Activated naive CD8-positive, alpha-beta T cell (primary cell): ENCODE data around the gene NECTIN1.

ENCODE experiments used
- H3K27ac Mint-ChIP-seq: one replicate; pipeline ENCODE4 v1.8.0; 2021; ENCODE audit warnings: mixed read lengths
- H3K27me3 Mint-ChIP-seq: one replicate; pipeline ENCODE4 v1.8.0; 2021; ENCODE audit warnings: mixed read lengths
- H3K36me3 Mint-ChIP-seq: one replicate; pipeline ENCODE4 v1.8.0; 2021; ENCODE audit warnings: mixed read lengths
- H3K4me1 Mint-ChIP-seq: one replicate; pipeline ENCODE4 v1.8.0; 2021; ENCODE audit warnings: low read depth, mixed read lengths
- H3K4me3 Mint-ChIP-seq: one replicate; pipeline ENCODE4 v1.8.0; 2021; ENCODE audit warnings: mild to moderate bottlenecking, mixed read lengths
- H3K9me3 Mint-ChIP-seq: one replicate; pipeline ENCODE4 v1.8.0; 2021; ENCODE audit warnings: low read depth, mixed read lengths

The NECTIN1 gene

DNA sequence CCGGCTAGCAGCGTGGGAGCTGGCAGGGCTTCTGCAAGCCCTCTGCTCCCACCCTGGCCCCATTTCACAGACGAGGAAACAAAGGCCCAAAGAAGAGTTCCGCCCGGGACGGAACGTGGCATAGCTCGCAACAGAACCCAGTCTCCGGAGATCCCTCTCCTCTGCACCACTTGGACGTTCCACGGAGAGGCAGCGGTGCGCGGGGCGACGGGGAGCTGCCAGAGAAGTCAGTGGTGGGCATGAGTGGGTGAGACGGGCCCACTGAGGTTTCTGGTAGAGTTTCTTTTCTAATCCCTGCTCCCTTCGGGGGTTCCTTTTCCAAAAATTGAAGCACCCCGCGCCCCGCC, 554 bp upstream of the NECTIN1 start:
- peak overlapping the region; percentile 79 for H3K4me3 Mint-ChIP-seq
- no peaks in the 10 kb centered on the region for H3K9me3 Mint-ChIP-seq
- no peaks in the 10 kb centered on the region for H3K36me3 Mint-ChIP-seq
- H3K27ac Mint-ChIP-seq, result no peak overlapping the region
- H3K4me1 Mint-ChIP-seq, result peaks cover 16% of the 10 kb centered on the region
- H3K27me3 Mint-ChIP-seq, result peaks cover 14% of the 10 kb centered on the region

GRCh38 chr11:119728211-119728626, 781 bp downstream of the NECTIN1 start:
- peaks cover 10% of the 10 kb centered on the region for H3K27me3 Mint-ChIP-seq

GRCh38 chr11:119727523-119728151, 1.4 kb downstream of the NECTIN1 start:
- H3K4me3 Mint-ChIP-seq, result peak overlapping the region; percentile 92
- H3K27ac Mint-ChIP-seq, result peak overlapping the region; percentile 66
- H3K27me3 Mint-ChIP-seq, result peaks cover 10% of the 10 kb centered on the region
- H3K36me3 Mint-ChIP-seq, result no peaks in the 10 kb centered on the region
- H3K4me1 Mint-ChIP-seq, result peaks cover 16% of the 10 kb centered on the region
- no peaks in the 10 kb centered on the region for H3K9me3 Mint-ChIP-seq

More at GRCh38 chr11:119728211-119728626, 781 bp downstream of the NECTIN1 start:
- H3K4me3 Mint-ChIP-seq, result peak overlapping the region; percentile 92
- H3K4me1 Mint-ChIP-seq, result peaks cover 16% of the 10 kb centered on the region
- H3K27ac Mint-ChIP-seq, result peak overlapping the region; percentile 66
- H3K9me3 Mint-ChIP-seq, result no peaks in the 10 kb centered on the region
- no peaks in the 10 kb centered on the region for H3K36me3 Mint-ChIP-seq

- Mint-ChIP-seq H3K27ac (no peak overlapping the region), H3K9me3 (no peaks in the 10 kb centered on the region), H3K36me3 (no peaks in the 10 kb centered on the region), H3K4me1 (peaks cover 16% of the 10 kb centered on the region), H3K27me3 (peaks cover 11% of the 10 kb centered on the region), H3K4me3 (peak overlapping the region; percentile 69)
Observed at GRCh38 chr11:119726585-119727522, 2.1 kb downstream of the NECTIN1 start.

GRCh38 chr11:119726150-119726553, 2.8 kb downstream of the NECTIN1 start:
- Mint-ChIP-seq H3K27me3 (peaks cover 7% of the 10 kb centered on the region), H3K9me3 (no peaks in the 10 kb centered on the region), H3K36me3 (no peaks in the 10 kb centered on the region), H3K4me1 (peaks cover 16% of the 10 kb centered on the region), H3K27ac (no peak overlapping the region), H3K4me3 (peak overlapping the region; percentile 44)

DNA sequence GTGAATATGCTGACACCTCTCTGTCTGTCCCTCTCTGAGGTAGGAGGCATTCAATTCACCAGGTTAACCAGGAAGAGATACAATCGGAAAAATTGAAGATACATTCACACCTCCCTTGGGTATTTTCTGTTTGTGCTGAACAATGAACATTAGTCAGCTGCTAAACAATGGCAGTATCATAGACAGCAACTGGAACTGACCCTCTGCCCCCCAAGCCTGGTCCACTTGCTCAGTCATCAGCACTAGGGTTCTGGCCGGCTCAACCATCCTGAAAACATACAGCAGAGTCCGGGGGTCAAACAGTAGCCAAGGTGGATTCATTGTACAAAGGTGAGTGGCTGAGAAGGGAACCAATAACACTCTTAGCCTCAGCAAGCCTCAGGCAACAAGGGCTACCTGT, 4.0 kb downstream of the NECTIN1 start:
- Mint-ChIP-seq H3K4me3 (no peak overlapping the region), H3K9me3 (no peaks in the 10 kb centered on the region), H3K4me1 (peaks cover 11% of the 10 kb centered on the region), H3K27me3 (peaks cover 1% of the 10 kb centered on the region), H3K27ac (no peak overlapping the region), H3K36me3 (no peaks in the 10 kb centered on the region)

DNA sequence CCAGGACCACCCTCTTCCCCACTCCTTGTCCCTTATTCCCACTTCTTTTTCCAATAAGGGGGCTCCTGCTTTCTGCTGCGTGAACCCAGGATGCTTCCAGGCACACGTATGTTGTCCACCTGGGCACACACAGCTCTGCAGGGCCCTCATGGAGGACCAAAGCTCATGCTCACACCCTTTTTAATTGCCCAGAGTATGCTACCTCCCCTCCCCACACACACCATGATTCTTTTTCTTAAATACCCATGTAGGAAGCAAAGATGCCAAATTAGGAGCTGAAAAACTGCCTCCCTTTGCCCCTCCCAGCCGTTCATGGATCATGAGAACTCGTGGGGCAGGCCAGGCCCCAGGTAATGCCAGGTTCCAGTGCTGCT, 5.1 kb downstream of the NECTIN1 start:
- H3K4me3 Mint-ChIP-seq, result no peak overlapping the region
- H3K9me3 Mint-ChIP-seq, result no peaks in the 10 kb centered on the region
- peaks cover 8% of the 10 kb centered on the region for H3K4me1 Mint-ChIP-seq
- H3K27me3 Mint-ChIP-seq, result peaks cover 1% of the 10 kb centered on the region
- H3K27ac Mint-ChIP-seq, result no peak overlapping the region
- no peaks in the 10 kb centered on the region for H3K36me3 Mint-ChIP-seq

DNA sequence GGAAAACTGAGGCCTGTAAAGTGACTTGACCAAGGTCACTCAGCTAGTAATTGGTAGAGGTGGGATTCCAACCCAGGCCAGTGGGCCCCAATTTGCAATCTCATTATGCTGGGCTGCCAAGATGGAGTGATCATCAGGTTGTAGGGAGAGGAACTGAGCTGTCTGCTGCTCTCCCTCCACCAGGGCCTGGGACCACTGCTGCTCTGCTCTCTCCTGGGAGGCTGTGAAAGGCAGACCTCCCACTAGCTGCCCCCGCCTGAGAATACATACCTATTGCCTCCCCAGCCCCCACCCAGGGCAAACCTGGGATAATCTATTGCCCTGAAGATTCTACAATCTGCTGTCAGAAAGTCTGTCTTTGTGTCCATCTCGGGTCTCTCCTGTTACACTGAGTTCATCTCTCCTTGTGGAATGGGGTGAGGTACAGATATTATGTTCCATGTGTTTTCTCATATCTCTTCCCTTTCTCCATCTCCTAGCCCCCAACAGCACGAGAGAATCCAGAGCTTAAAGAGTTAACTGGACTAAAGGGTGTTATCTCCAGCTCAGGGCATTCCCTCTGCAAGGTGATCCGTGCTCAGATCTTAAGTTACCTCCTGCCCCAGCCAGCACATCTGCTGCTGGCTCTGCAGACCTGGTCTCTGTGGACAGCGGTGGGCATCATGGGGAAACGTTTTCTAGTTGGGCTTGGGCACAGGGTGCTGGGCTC, 5.6 kb downstream of the NECTIN1 start:
- Mint-ChIP-seq H3K27me3 (peaks cover 1% of the 10 kb centered on the region), H3K9me3 (no peaks in the 10 kb centered on the region), H3K4me1 (peaks cover 8% of the 10 kb centered on the region), H3K27ac (no peak overlapping the region), H3K36me3 (no peaks in the 10 kb centered on the region), H3K4me3 (no peak overlapping the region)

DNA sequence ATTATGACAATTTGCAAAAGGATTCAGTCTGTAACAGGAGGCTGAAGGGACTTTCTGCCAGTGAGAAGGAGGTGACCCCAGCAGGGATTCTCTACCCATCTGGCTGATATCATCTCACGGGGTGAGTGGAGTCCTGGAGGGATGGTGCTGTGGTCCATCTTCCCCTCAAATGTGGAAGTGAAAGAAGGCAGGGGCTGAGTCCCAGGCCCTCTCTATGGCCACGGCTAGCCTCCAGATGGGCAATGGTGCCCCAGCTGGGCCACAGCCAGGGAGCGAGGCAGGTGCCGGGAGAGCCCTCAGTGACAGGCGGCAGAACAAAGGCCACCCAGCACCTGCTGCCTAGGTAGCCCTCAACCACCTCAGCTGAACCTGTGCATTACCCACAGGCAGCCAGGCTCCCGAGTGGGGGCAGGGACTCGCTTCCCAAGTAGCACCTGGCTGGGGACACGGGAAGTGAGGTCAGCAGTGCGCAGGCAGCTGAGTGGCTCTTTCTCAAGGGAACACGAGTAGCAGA, 6.7 kb downstream of the NECTIN1 start:
- Mint-ChIP-seq H3K27me3 (peaks cover 1% of the 10 kb centered on the region), H3K4me1 (peaks cover 3% of the 10 kb centered on the region), H3K36me3 (no peaks in the 10 kb centered on the region), H3K27ac (no peak overlapping the region), H3K9me3 (no peaks in the 10 kb centered on the region), H3K4me3 (no peak overlapping the region)

DNA sequence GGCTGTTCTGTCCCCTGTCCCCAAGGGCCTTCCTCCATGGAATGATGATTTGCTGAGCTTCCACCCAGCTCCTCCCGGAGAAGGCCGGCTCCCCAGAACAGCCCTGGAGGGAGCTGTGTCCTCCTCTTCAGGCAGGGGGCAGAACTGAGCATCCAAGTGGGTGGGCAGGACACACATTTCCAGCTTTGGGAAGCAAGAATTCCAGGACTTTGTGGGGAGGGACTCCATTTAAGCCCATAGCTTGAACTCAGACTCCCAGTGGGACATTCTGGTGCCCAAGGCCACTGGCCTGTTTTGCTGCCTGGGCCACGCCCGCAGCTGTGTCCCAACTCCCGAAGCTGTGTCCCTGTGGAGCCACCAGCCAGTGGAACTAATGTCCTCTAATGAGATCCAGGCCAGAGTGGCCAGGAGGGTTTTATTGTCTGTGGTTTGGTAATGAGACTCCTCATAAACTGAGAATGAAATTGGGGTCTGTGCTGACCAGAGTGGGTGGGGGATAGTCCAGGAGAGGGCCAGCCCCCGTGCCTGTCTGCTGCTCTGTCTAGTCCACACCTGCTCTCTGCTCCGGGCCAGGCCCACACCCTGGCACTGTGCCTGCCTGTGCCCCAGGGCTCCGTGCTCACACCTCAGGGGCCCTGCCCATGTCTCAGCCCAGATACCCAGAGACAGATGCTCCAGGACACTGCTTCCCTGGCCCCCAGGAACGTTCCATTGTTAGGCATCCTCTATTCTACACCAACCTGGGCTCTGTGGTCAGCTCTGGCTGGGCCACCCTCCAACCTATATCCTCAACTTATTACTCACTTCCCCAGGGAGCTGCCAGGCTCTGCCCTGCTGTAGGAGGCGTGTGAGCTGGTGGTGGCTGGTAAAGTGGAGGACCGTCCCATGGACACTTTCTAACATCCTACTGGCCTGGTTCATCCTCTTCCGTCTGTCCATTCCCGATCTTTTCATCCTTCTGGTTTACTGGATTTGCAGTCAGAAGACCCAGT, 7.6 kb downstream of the NECTIN1 start:
- no peaks in the 10 kb centered on the region for H3K36me3 Mint-ChIP-seq
- H3K4me3 Mint-ChIP-seq, result no peak overlapping the region
- no peaks in the 10 kb centered on the region for H3K4me1 Mint-ChIP-seq
- H3K9me3 Mint-ChIP-seq, result no peaks in the 10 kb centered on the region
- no peak overlapping the region for H3K27ac Mint-ChIP-seq
- peaks cover 1% of the 10 kb centered on the region for H3K27me3 Mint-ChIP-seq

- Mint-ChIP-seq H3K27ac (no peak overlapping the region), H3K4me3 (no peak overlapping the region), H3K27me3 (peaks cover 1% of the 10 kb centered on the region), H3K4me1 (no peaks in the 10 kb centered on the region), H3K36me3 (no peaks in the 10 kb centered on the region), H3K9me3 (no peaks in the 10 kb centered on the region)
Observed at GRCh38 chr11:119720311-119720913, 8.6 kb downstream of the NECTIN1 start.

DNA sequence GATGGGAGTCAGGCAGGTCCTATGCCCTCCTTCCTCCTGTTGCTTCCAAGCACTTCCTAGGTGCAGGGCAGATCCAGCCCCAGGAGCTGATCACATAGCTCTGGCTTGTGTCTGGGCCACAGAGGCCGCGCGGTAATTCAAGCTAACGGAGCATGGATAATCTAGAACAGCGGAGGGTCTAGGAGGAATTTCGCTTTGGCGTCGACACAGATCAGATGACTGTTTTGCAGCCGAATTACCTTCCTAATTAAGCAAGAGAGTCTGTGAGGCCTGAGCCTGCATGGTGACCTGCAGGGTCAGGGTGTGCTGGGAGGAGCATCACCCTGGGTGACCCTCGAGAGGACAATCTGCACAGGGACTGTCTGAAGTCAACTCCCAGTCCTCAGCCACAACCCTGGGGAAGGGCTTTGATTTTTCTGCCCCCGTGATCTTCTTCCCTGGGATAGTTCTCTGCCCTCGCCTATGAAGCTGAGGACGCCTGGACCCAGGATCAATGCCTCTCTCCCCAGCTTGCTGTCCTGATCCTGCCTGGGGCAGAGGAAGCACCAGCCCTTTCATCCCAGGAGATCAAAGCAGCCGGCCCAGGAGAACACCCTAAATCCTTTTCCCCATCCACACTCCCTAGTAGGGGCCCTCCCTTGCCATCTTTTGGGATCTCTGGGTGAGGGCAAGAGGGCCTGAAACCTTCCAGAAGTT, 11.0 kb downstream of the NECTIN1 start:
- no peaks in the 10 kb centered on the region for H3K4me1 Mint-ChIP-seq
- no peak overlapping the region for H3K4me3 Mint-ChIP-seq
- peaks cover 1% of the 10 kb centered on the region for H3K27me3 Mint-ChIP-seq
- no peaks in the 10 kb centered on the region for H3K36me3 Mint-ChIP-seq
- H3K27ac Mint-ChIP-seq, result no peak overlapping the region
- no peaks in the 10 kb centered on the region for H3K9me3 Mint-ChIP-seq
